IMR-90 (cell line): ENCODE data around the gene COG8. TPM values are rescaled to one million over a fixed set of nuclear protein-coding genes. Genes with fewer than 3 reads are reported as not detected.

Source experiments
- ATAC-seq: fragments of 200-7000 bp; cut with Tn5 transposase; 2 replicates; pipeline ENCODE4 v1.9.1; 2020; ENCODE audit warnings: low read depth, mild to moderate bottlenecking, moderate library complexity
- BruUV-seq: library from RNA; stranded (reverse); fragments of 400-500 nt; replicated peaks from 2 replicates; lab custom pipeline; 2021; lab: Mats Ljungman, UMichigan
- CTCF ChIA-PET: fragments of 300-600 bp; formaldehyde crosslinking; extraction: SDS; loops from one replicate; lab custom pipeline; 2021; ENCODE audit warnings: antibody characterized with exemption; lab: Yijun Ruan, JAX
- POLR2A ChIA-PET: fragments of 300-600 bp; sonication (Branson Sonifier 250); formaldehyde crosslinking; loops from one replicate; lab custom pipeline; 2022; ENCODE audit warnings: antibody characterized with exemption; ENCODE audit not compliant: unreplicated experiment; lab: Charles Lee
- DNase-seq: peaks from one replicate; pipeline ENCODE4 v3.0.0; 2013
- H2AFZ ChIP-seq: replicated peaks from 2 replicates; pipeline ENCODE3; 2013; ENCODE audit warnings: low read length, mild to moderate bottlenecking; ENCODE audit not compliant: poor library complexity
- H2AK5ac ChIP-seq: 2 replicates; pipeline ENCODE4 v1.6.1; 2013; ENCODE audit warnings: low read depth, low read length, inconsistent platforms
- H2AK9ac ChIP-seq: replicated peaks from 2 replicates; pipeline ENCODE3; 2013; ENCODE audit warnings: mild to moderate bottlenecking, low read depth, low read length, moderate library complexity; ENCODE audit not compliant: poor library complexity
- H2BK120ac ChIP-seq: 2 replicates; pipeline ENCODE4 v1.6.1; 2013; ENCODE audit warnings: low read depth, low read length, inconsistent platforms
- H2BK15ac ChIP-seq: 3 replicates; pipeline ENCODE4 v1.6.1; 2013; ENCODE audit warnings: low read depth, low read length, inconsistent platforms
- H2BK20ac ChIP-seq: 2 replicates; pipeline ENCODE4 v1.6.1; 2013; ENCODE audit warnings: low read depth, mild to moderate bottlenecking, inconsistent platforms, low read length, moderate library complexity
- H2BK5ac ChIP-seq: 2 replicates; pipeline ENCODE4 v1.6.1; 2013; ENCODE audit warnings: mild to moderate bottlenecking, low read depth, low read length, inconsistent platforms; ENCODE audit not compliant: poor library complexity, severe bottlenecking
- H3K14ac ChIP-seq: replicated peaks from 2 replicates; pipeline ENCODE4 v1.6.1; 2013; ENCODE audit warnings: low read depth, low read length, inconsistent platforms
- H3K18ac ChIP-seq: 2 replicates; pipeline ENCODE4 v1.6.1; 2013; ENCODE audit warnings: low read depth, low read length, control low read depth
- H3K23ac ChIP-seq: 2 replicates; pipeline ENCODE4 v1.6.1; 2013; ENCODE audit warnings: low read depth, low read length, inconsistent platforms
- H3K27ac ChIP-seq: 2 replicates; pipeline ENCODE4 v1.5.1; 2013; ENCODE audit warnings: mild to moderate bottlenecking, control low read depth, low read length; ENCODE audit not compliant: insufficient read depth
- H3K27me3 ChIP-seq: 2 replicates; pipeline ENCODE4 v1.6.1; 2013; ENCODE audit warnings: low read length; ENCODE audit not compliant: control insufficient read depth, insufficient read depth
- H3K36me3 ChIP-seq: 2 replicates; pipeline ENCODE4 v1.6.1; 2013; ENCODE audit warnings: low read length, mixed read lengths; ENCODE audit not compliant: control insufficient read depth, insufficient read depth
- H3K4ac ChIP-seq: 2 replicates; pipeline ENCODE4 v1.6.1; 2013; ENCODE audit warnings: low read depth, low read length, inconsistent platforms
- H3K4me1 ChIP-seq: 2 replicates; pipeline ENCODE4 v1.6.1; 2013; ENCODE audit warnings: low read length, mixed read lengths; ENCODE audit not compliant: control insufficient read depth, insufficient read depth
- H3K4me2 ChIP-seq: 2 replicates; pipeline ENCODE4 v1.6.1; 2013; ENCODE audit warnings: low read depth, mild to moderate bottlenecking, control low read depth, low read length, moderate library complexity
- H3K4me3 ChIP-seq: 2 replicates; pipeline ENCODE4 v1.5.1; 2013; ENCODE audit warnings: low read depth, mild to moderate bottlenecking, control low read depth, low read length, moderate library complexity; ENCODE audit not compliant: insufficient read depth
- H3K56ac ChIP-seq: 2 replicates; pipeline ENCODE4 v1.6.1; 2013; ENCODE audit warnings: low read length, inconsistent platforms; ENCODE audit not compliant: insufficient read depth; ENCODE audit errors: extremely low read depth
- H3K79me1 ChIP-seq, 2 experiments: 2 replicates each; pipeline ENCODE4 v1.6.1; 2013; ENCODE audit warnings: low read length in 2 of 2, inconsistent platforms in 1 of 2, low read depth in 1 of 2
- H3K9ac ChIP-seq: 2 replicates; pipeline ENCODE4 v1.6.1; 2013; ENCODE audit warnings: low read depth, low read length, control low read depth
- H3K9me1 ChIP-seq: 2 replicates; pipeline ENCODE4 v1.6.1; 2013; ENCODE audit warnings: low read length, inconsistent platforms; ENCODE audit not compliant: insufficient read depth
- H3K9me3 ChIP-seq: 2 replicates; pipeline ENCODE4 v1.6.1; 2013; ENCODE audit warnings: low read length; ENCODE audit not compliant: control insufficient read depth, insufficient read depth
- H4K20me1 ChIP-seq: 2 replicates; pipeline ENCODE4 v1.6.1; 2013; ENCODE audit warnings: low read length, inconsistent platforms; ENCODE audit not compliant: insufficient read depth
- H4K5ac ChIP-seq: 2 replicates; pipeline ENCODE4 v1.6.1; 2013; ENCODE audit warnings: mild to moderate bottlenecking, low read depth, low read length, control low read depth
- H4K8ac ChIP-seq, 2 experiments: 2 replicates each; pipeline ENCODE4 v1.6.1; 2013; ENCODE audit warnings: low read depth in 2 of 2, low read length in 2 of 2, control low read depth in 1 of 2, inconsistent platforms in 1 of 2
- H4K91ac ChIP-seq: 2 replicates; pipeline ENCODE4 v1.6.1; 2013; ENCODE audit warnings: low read depth, low read length, inconsistent platforms; ENCODE audit not compliant: insufficient read depth
- BHLHE40 ChIP-seq: fragments of 150-350 bp; IDR thresholded peaks from 2 replicates; pipeline ENCODE4 v1.6.1; 2016; ENCODE audit warnings: mild to moderate bottlenecking, low read depth, low read length
- CEBPB ChIP-seq: IDR thresholded peaks from 2 replicates; pipeline ENCODE4 v1.6.1; 2012; ENCODE audit warnings: low read depth, low read length, improper control_type of control experiment
- CHD1 ChIP-seq: IDR thresholded peaks from 2 replicates; pipeline ENCODE4 v1.6.1; 2012; ENCODE audit warnings: low read depth, low read length, improper control_type of control experiment
- CTCF ChIP-seq: conservative IDR thresholded peaks from 2 replicates; pipeline ENCODE4 v1.5.1; 2012; ENCODE audit warnings: mild to moderate bottlenecking, low read depth, low read length, improper control_type of control experiment
- ELK1 ChIP-seq: fragments of 150-350 bp; IDR thresholded peaks from 2 replicates; pipeline ENCODE4 v1.6.1; 2016; ENCODE audit warnings: low read depth, mild to moderate bottlenecking, low read length, moderate library complexity, borderline replicate concordance
- FOS ChIP-seq: fragments of 150-350 bp; IDR thresholded peaks from 2 replicates; pipeline ENCODE4 v1.6.1; 2016; ENCODE audit warnings: low read depth, low read length
- MAFK ChIP-seq: IDR thresholded peaks from 2 replicates; pipeline ENCODE4 v1.6.1; 2012; ENCODE audit warnings: low read depth, low read length, improper control_type of control experiment
- MAZ ChIP-seq: IDR thresholded peaks from 2 replicates; pipeline ENCODE4 v1.6.1; 2012; ENCODE audit warnings: low read depth, mild to moderate bottlenecking, low read length, improper control_type of control experiment, moderate library complexity, borderline replicate concordance
- MXI1 ChIP-seq: IDR thresholded peaks from 2 replicates; pipeline ENCODE4 v1.6.1; 2012; ENCODE audit warnings: low read depth, mild to moderate bottlenecking, low read length, moderate library complexity, borderline replicate concordance
- NFE2L2 ChIP-seq: fragments of 150-350 bp; IDR thresholded peaks from 2 replicates; pipeline ENCODE4 v1.6.1; 2016; ENCODE audit warnings: low read depth, mild to moderate bottlenecking, low read length
- POLR2A ChIP-seq: IDR thresholded peaks from 2 replicates; pipeline ENCODE4 v1.6.1; 2012; ENCODE audit warnings: mild to moderate bottlenecking, low read depth, low read length
- RAD21 ChIP-seq: IDR thresholded peaks from 2 replicates; pipeline ENCODE4 v1.6.1; 2012; ENCODE audit warnings: low read length, improper control_type of control experiment
- RCOR1 ChIP-seq: IDR thresholded peaks from 2 replicates; pipeline ENCODE4 v1.6.1; 2012; ENCODE audit warnings: mild to moderate bottlenecking, low read length, improper control_type of control experiment; ENCODE audit not compliant: insufficient replicate concordance
- RFX5 ChIP-seq: IDR thresholded peaks from 2 replicates; pipeline ENCODE4 v1.8.0; 2012; ENCODE audit warnings: low read depth, mild to moderate bottlenecking, low read length, moderate library complexity
- WGBS, 2 experiments: methylation state at CpG; one replicate each; pipeline versions ENCODE4 v1.1.5 to v1.1.7; 2013; ENCODE audit warnings: missing lambda C conversion rate in 2 of 2; ENCODE audit not compliant: insufficient read length in 1 of 2; ENCODE audit errors: extremely low coverage in 2 of 2; 5-methylcytosine and 5-hydroxymethylcytosine counted together
- dilution Hi-C: fragments of 300-500 bp; cut with HindIII; formaldehyde crosslinking; loops from one replicate; pipeline ENCODE4 v1.14.3; 2018; ENCODE audit warnings: low sequenced_read_pairs; ENCODE audit not compliant: unreplicated experiment
- in situ Hi-C: fragments of 300-500 bp; cut with MboI; formaldehyde crosslinking; loops from 3 replicates; pipeline ENCODE4 v1.14.3; 2019; ENCODE audit warnings: low sequenced_read_pairs, inconsistent platforms, mixed read lengths
- intact Hi-C: fragments of 100-400 bp; cut with micrococcal nuclease; formaldehyde crosslinking; loops from 2 replicates; pipeline ENCODE4 v1.10.0; 2022
- polyA plus RNA-seq, 3 experiments: library from polyadenylated mRNA; depleted of rRNA; stranded (reverse); fragments of >200 nt; gene quantifications; 2 replicates each; pipeline ENCODE4 v1.2.3, GENCODE V29; 2012; ENCODE audit warnings: low replicate concordance in 1 of 3
- total RNA-seq: library from RNA; depleted of rRNA; stranded (reverse); fragments of >200 nt; gene quantifications from 2 replicates; pipeline ENCODE4 v1.2.3, GENCODE V29; 2012

The COG8 gene
- total and polyA plus RNA-seq, 2 of the 4 experiments (the other 2 are of a cell fraction) = 23.4 to 26.2 TPM

GRCh38 chr16:69368866-69369265 lies 29.5 kb upstream of the COG8 start:
- in situ Hi-C loops (no loop called here), dilution Hi-C loops (no loop called here), intact Hi-C loops (no loop called here)
- Histone ChIP-seq H3K56ac (no peak overlapping the region), H3K9me3 (no peaks in the 10 kb centered on the region), H3K4me1 (no peaks in the 10 kb centered on the region; the same call in 1 of the 2 replicates), H3K14ac (no peak overlapping the region), H2AFZ (no peak overlapping the region), H3K9ac (no peak overlapping the region), H3K27ac (no peak overlapping the region), H2AK9ac (no peak overlapping the region), H3K4me3 (no peak overlapping the region), H3K4me2 (no peak overlapping the region), H2BK5ac (no peak overlapping the region), H3K4ac (no peak overlapping the region), H3K36me3 (peaks cover 47% of the 10 kb centered on the region), H3K79me1 (peaks cover 37 to 55% of the 10 kb centered on the region in 2 experiments), H2BK20ac (no peak overlapping the region), H3K23ac (no peak overlapping the region), H2BK15ac (no peak overlapping the region), H3K18ac (no peak overlapping the region), H2AK5ac (no peak overlapping the region), H3K9me1 (peaks cover 9% of the 10 kb centered on the region; the same call in 1 of the 2 replicates), H4K20me1 (0 out of 2 replicates have a peak, but pooled peaks cover 5% of the 10 kb centered on the region), H2BK120ac (no peak overlapping the region), H4K5ac (no peak overlapping the region), H3K27me3 (no peaks in the 10 kb centered on the region), H4K91ac (no peak overlapping the region), H4K8ac (no peak overlapping the region)
- no peak for DNase-seq
- ChIA-PET CTCF (no interaction called here), POLR2A (no interaction called here)
- BruUV-seq = no TSS peak
- TF ChIP-seq ELK1 = no peak
- TF ChIP-seq CHD1 = no peak
- TF ChIP-seq NFE2L2 = no peak
- TF ChIP-seq BHLHE40 = no peak
- no peak for TF ChIP-seq MAZ
- TF ChIP-seq CEBPB = no peak
- no peak for TF ChIP-seq RCOR1
- TF ChIP-seq MXI1 = no peak
- TF ChIP-seq RFX5 = no peak
- TF ChIP-seq CTCF = no peak
- no peak for TF ChIP-seq POLR2A
- no peak for TF ChIP-seq FOS
- no peak for TF ChIP-seq MAFK
- no peak for TF ChIP-seq RAD21
- ATAC-seq = no peak
- WGBS, 2 experiments = no CpG with 5 or more reads among the region's 4 CpGs
